Chondrocyte (in vitro differentiated cells): ENCODE results near the gene TCF7L2. TPM values are rescaled to one million over a fixed set of nuclear protein-coding genes. Genes with fewer than 3 reads are reported as not detected.

Experiments
- DNase-seq: peaks from one replicate; pipeline ENCODE4 v3.0.0; 2021; ENCODE audit warnings: mixed read lengths, low spot score
- H3K27ac Mint-ChIP-seq: one replicate; pipeline ENCODE4 v1.8.0; 2021; ENCODE audit warnings: mild to moderate bottlenecking, moderate library complexity, mixed read lengths; ENCODE audit not compliant: unreplicated experiment
- H3K27me3 Mint-ChIP-seq: 2 replicates; pipeline ENCODE4 v1.8.0; 2021; ENCODE audit warnings: low read depth, mixed read lengths
- H3K36me3 Mint-ChIP-seq: 2 replicates; pipeline ENCODE4 v1.8.0; 2021; ENCODE audit warnings: low read depth, mixed read lengths
- H3K4me1 Mint-ChIP-seq: 2 replicates; pipeline ENCODE4 v1.8.0; 2021; ENCODE audit warnings: low read depth, mild to moderate bottlenecking, mixed read lengths
- H3K4me3 Mint-ChIP-seq: one replicate; pipeline ENCODE4 v1.8.0; 2021; ENCODE audit warnings: mild to moderate bottlenecking, moderate library complexity, mixed read lengths; ENCODE audit not compliant: unreplicated experiment
- H3K9me3 Mint-ChIP-seq: 2 replicates; pipeline ENCODE4 v1.8.0; 2021; ENCODE audit warnings: low read depth, mixed read lengths
- total RNA-seq: library from RNA; stranded (reverse); gene quantifications from 3 replicates; pipeline ENCODE4 v1.2.1, GENCODE V29; 2021
- TF ChIP-seq, protein P1 (sequence below): fragments of 200-600 bp; sonication (generic); IDR thresholded peaks from 2 replicates; pipeline ENCODE4 v1.5.0; 2021; ENCODE audit warnings: antibody characterized with exemption, mild to moderate bottlenecking, moderate library complexity

TCF7L2 gene
- total RNA-seq, 1 donor from 2014 or later, result 30.9 TPM

DNA sequence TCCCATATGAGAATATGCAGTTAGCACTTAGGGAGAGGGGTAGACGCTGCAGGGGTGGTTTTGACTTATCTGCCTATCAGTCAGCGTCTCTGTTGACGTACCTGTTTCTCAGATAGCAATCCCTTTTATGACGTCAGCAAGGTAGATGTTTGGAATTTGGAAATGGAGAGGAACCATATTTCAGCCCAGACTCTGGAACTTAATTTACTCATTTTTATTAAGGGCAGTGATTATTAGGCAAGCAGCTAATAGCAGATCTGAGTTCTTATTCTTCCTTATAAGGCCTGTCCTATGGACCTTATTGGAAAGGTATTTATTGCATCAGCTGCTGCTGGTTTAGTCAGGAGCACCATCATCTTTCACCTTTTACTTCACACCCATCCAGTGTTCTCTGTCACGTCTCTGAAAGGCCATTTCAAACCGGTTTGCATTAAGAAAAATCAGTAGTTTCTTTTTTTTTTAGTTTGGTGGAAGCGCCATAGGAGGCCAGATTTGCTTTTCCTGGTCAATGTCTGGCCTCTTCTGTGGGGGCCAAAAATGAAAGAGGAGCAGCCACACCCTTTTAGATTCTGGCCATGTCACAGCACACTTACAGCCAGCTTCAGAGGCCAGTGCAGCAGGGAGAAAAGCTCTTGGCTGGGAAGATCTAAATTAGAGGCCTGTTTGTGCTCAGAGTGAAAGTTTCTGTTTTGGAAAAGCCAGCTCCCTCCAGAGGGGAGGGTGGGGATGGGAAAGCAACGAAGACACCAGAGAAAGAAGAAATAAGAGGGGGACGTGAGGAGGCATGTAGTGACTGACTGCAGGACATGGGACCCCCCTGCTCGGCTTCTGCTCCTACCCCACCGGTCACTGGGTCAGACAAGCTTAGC lies 146.3 kb downstream of the TCF7L2 start:
- H3K36me3 Mint-ChIP-seq, result peaks cover 14% of the 10 kb centered on the region
- peak overlapping the region; percentile 60 for H3K27ac Mint-ChIP-seq
- DNase-seq, result no peak
- TF ChIP-seq, protein P1, sequence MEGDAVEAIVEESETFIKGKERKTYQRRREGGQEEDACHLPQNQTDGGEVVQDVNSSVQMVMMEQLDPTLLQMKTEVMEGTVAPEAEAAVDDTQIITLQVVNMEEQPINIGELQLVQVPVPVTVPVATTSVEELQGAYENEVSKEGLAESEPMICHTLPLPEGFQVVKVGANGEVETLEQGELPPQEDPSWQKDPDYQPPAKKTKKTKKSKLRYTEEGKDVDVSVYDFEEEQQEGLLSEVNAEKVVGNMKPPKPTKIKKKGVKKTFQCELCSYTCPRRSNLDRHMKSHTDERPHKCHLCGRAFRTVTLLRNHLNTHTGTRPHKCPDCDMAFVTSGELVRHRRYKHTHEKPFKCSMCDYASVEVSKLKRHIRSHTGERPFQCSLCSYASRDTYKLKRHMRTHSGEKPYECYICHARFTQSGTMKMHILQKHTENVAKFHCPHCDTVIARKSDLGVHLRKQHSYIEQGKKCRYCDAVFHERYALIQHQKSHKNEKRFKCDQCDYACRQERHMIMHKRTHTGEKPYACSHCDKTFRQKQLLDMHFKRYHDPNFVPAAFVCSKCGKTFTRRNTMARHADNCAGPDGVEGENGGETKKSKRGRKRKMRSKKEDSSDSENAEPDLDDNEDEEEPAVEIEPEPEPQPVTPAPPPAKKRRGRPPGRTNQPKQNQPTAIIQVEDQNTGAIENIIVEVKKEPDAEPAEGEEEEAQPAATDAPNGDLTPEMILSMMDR, result no peak
- no peak overlapping the region for H3K4me3 Mint-ChIP-seq
- H3K27me3 Mint-ChIP-seq, result no peaks in the 10 kb centered on the region
- peaks cover 61% of the 10 kb centered on the region for H3K4me1 Mint-ChIP-seq
- H3K9me3 Mint-ChIP-seq, result no peaks in the 10 kb centered on the region

DNA sequence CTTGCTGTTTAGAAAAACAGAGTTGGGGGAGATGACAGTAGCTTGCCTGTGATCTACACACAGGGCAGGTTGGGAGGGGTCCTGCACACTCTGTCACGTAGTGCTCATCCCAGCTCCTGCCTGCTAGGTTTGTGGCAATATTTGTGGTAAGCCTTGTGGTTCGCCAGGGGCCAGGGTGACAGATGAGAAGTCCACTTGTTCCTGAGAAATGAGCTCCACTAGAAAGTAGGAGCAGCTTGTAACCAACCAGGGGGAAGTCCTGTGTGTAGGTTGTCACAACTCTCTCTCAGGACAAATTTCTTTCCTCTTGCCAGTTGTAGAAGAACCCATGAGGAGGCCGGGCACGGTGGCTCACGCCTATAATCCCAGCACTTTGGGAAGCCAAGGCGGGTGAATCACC lies 147.0 kb downstream of the TCF7L2 start:
- H3K36me3 Mint-ChIP-seq, result peaks cover 14% of the 10 kb centered on the region
- H3K9me3 Mint-ChIP-seq, result no peaks in the 10 kb centered on the region
- no peak overlapping the region for H3K4me3 Mint-ChIP-seq
- no peak overlapping the region for H3K27ac Mint-ChIP-seq
- TF ChIP-seq, protein P1, result no peak
- H3K4me1 Mint-ChIP-seq, result peaks cover 61% of the 10 kb centered on the region
- DNase-seq, result no peak
- no peaks in the 10 kb centered on the region for H3K27me3 Mint-ChIP-seq

GRCh38 chr10:113099431-113100183 lies 149.6 kb downstream of the TCF7L2 start:
- Mint-ChIP-seq H3K4me1 (peaks cover 53% of the 10 kb centered on the region), H3K9me3 (no peaks in the 10 kb centered on the region), H3K36me3 (peaks cover 10% of the 10 kb centered on the region), H3K27ac (no peak overlapping the region), H3K27me3 (no peaks in the 10 kb centered on the region), H3K4me3 (peak overlapping the region; percentile 22)
- TF ChIP-seq, protein P1, result no peak
- no peak for DNase-seq

- Mint-ChIP-seq H3K27me3 (no peaks in the 10 kb centered on the region), H3K27ac (no peak overlapping the region), H3K4me1 (peaks cover 49% of the 10 kb centered on the region), H3K36me3 (peaks cover 8% of the 10 kb centered on the region), H3K4me3 (no peak overlapping the region), H3K9me3 (no peaks in the 10 kb centered on the region)
- no peak for DNase-seq
- TF ChIP-seq, protein P1, result no peak
These were observed 150.2 kb downstream of the TCF7L2 start for GRCh38 chr10:113100281-113100680.

DNA sequence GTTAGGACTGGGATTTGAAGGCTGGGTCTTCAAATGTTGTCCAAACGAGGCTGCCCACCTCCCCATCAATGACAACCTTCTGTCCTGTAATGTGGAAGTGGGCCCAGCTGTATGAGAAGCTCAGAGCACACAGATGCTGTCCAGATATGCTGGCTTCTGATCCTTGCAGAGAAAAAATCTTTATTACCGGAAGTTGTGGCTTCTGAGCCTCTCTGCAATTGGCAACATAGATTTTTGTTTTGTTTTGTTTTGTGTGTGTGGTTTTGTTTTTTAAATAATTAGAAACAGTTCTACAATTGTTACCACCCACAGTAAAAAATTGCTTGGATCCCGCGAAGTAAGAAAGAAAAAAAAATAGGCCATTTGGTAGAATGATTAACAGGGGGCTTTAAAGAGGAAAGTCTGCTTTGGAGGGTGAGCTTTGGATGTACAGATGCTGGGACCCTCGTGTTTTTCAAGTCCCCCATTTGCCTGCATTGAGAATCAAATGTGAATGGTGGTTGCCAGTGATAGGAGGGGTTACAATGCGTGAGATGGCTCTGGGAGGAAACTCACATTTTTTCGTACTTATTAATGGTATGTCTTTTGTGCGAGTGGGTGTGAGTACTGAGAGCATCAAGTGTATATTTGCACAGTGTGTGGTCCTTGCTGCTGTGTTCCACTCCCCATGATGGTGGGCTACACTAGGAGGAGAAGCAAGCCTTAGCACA lies 153.2 kb downstream of the TCF7L2 start:
- peaks cover 5% of the 10 kb centered on the region for H3K36me3 Mint-ChIP-seq
- H3K4me3 Mint-ChIP-seq, result no peak overlapping the region
- no peaks in the 10 kb centered on the region for H3K27me3 Mint-ChIP-seq
- TF ChIP-seq, protein P1, result no peak
- no peaks in the 10 kb centered on the region for H3K9me3 Mint-ChIP-seq
- peak overlapping the region; percentile 57 for H3K27ac Mint-ChIP-seq
- DNase-seq, result no peak
- peaks cover 52% of the 10 kb centered on the region for H3K4me1 Mint-ChIP-seq
